Posterior cingulate gyrus (tissue), 11 donors: ENCODE results near the gene DVL2.
A peak's percentile ranks its signal among the peaks of the same experiment; 100 is the strongest.

ENCODE experiments used
- DNase-seq, 10 donors: peaks; one replicate each; pipeline versions ENCODE4 v3.0.0 to v3.0.0-alpha.2; 2020 to 2021; ENCODE audit warnings: mixed read lengths in 3 of 10
- intact Hi-C: fragments of 100-400 bp; cut with DNase I; formaldehyde crosslinking; loops from one replicate; pipeline ENCODE4 v1.15.1; 2023

The DVL2 gene

DNA sequence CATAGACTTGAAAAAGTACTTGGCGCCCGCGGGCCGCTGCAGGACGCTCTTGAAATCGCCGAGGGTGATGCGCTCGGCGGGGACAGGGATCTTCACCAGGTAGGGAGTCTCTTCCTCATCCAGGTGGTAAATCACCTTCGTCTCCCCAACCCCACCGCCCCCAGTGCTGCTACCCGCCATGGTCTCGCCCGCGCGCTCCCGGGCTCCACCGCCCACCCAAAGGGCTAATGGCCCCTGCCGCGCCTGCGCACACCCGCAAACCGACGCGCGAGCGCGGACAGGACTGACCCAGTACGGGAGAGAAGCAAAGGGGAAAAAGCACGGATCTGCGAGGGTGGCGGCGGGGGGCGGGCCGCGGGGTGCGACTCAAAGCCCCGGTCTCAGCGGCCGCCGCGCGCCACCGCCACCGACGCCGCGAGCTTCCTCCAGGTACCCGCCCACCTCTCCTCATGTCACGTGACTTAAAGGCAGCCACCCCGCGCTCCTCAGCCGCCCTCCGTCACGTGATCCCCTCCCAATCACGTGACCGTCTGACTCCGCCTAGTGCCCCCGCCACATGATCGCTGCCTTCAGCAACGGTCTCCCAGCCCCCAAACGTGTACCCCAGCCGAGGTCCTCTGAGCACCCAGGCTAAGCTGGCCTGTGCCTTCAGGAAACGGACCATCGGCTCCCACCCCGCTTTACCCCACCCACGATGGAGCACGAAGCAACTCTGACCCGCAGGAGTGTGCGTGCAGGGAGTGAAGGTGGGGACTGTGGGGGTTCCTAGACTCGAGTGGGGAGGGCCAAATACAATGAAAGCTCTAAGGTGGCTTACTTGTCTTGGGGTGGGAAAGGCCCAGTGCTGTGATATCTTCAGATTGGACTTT is at the start of gene DVL2:
DVL2 (minus strand) TSS at position 435 of the 869 bp plus-strand sequence; CDS start at position 180, 255 bp downstream.
- peak; percentile 94 to 99 (median 96) for DNase-seq
- intact Hi-C loops, result no loop called here

DNA sequence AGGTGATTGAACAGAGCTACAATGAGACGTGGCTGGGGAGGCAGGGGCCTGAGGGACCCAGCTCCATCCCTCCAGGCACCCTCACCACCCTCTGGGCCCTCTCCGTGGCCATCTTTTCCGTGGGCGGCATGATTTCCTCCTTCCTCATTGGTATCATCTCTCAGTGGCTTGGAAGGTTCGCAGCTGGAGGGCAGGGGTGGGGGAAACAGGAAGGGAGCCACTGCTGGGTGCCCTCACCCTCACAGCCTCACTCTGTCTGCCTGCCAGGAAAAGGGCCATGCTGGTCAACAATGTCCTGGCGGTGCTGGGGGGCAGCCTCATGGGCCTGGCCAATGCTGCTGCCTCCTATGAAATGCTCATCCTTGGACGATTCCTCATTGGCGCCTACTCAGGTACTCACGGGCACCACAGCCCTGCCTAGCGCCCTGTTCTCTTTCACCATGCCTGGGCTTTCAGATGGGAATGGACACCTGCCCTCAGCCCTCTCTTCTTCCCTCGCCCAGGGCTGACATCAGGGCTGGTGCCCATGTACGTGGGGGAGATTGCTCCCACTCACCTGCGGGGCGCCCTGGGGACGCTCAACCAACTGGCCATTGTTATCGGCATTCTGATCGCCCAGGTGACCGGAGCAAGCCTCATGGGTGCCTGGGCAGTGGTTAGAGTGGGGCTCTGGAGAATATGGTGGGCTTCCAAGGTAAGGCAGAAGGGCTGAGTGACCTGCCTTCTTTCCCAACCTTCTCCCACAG is 49.3 kb upstream of the DVL2 start:
- DNase-seq, result no peak
- intact Hi-C loops, result no loop called here

DNA sequence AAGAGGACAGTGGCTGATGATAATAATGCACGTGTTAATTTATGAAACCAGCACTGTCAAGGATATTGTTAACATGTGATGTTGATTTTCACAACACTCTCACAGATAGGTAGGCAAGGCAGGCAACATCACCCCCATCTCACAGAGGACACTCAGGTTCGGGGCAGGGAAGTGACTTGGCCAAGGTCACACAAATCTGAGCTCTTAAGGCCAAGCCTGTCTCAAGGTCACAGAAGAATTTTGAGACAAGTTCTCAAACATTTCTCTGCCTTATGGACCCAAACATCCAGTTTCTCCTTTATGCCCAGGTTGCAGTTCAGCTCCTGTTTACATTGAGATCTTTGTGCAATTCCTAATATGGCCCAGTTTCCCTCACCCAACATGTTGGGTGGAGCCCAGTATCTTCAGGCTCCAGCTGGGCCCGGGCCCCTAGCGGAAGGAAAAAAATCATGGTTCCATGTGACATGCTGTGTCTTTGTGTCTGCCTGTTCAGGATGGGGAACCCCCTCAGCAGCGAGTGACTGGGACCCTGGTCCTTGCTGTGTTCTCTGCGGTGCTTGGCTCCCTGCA is 48.5 kb upstream of the DVL2 start:
- intact Hi-C loops, result no loop called here
- peak in 1 of 10 donors; percentile 22 for DNase-seq

DNA sequence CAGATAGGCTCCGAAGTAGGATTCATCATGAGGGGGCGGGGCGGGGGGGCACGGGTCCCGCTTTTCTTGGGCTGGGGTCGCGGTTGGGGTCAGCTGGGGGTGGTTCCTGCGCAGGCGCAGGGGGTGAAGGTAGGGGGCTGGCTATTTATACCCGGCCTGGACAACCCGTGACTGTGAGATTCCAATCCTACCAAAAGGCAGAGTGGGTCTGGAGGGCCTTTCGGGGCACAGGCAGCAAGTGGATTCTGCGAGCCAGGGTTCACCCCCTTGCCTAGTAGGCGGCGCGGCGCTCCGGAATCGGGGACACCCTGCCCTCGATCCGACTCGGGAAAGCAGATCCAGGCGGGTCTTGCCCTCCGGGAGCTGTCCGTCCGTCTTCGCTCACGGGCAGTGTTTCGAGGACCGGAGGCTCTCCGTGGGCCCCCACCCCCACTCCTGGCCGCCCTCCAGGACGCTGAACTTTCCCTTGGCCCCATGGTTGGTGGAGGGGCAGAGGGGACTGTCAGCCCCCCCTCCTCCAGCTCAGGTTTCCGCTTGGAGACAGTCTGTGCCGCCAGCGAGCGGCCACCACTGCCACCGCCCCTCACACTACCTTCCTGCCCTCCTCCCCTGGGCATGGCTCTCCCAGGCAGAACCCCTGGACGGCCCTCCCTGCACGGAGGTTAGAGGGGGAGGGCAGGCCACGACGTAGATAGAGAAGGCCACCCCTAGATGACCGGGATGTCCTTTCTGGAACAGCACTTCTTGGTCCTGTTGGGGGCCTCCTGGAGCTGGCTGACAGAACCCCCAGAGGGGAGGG is 47.8 kb upstream of the DVL2 start:
- intact Hi-C loops, result no loop called here
- DNase-seq, result peak in 1 of 10 donors; percentile 49

GRCh38 chr17:7281074-7281952 is 47.0 kb upstream of the DVL2 start, which contains the start of gene SLC2A4:
SLC2A4 (plus strand) TSS chr17:7281718; CDS start chr17:7281935, 217 bp downstream.
- peak; percentile 39 to 93 (median 66) for DNase-seq
- intact Hi-C loops, result no loop called here

DNA sequence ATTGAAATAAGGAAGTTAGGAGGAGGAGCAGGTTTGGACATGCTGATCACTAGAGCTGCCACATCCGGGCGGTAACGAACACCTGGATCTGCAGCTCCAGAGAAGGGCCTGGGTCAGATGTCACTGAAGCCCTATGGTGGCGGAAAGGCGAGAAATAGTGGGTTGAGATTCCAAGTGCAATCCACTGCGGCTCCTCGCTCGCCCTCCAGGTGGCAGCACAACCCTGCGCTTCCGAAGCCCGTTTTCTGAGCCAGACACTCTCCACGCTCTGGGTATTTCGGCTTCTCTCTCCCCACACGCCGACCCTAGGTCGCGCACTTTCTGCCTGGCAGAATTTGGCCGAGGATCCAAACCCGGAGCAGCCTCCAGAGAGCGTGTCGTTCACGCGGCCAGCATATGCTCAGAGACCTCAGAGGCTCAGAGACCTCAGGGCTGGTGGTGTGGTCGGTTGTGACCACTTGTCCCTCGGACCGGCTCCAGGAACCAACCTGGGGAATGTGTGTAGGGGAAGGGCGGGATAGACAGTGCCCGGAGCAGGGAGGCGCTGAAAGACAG is 46.3 kb upstream of the DVL2 start:
- intact Hi-C loops, result loop anchor here (1.0 kb wide), 1 partner anchor 16 kb away; no protein-coding TSS in a partner anchor

GRCh38 chr17:7279448-7279847 is 45.1 kb upstream of the DVL2 start:
- no peak for DNase-seq
- intact Hi-C loops, result no loop called here

More for the DNA sequence above, 46.3 kb upstream of the DVL2 start:
- peak; percentile 61 to 97 (median 80) for DNase-seq

GRCh38 chr17:7266784-7267183 is 32.5 kb upstream of the DVL2 start:
- intact Hi-C loops, result no loop called here
- DNase-seq, result peak in 1 of 10 donors; percentile 51

- intact Hi-C loops, result no loop called here
- no peak for DNase-seq
Observed at GRCh38 chr17:7263801-7264078, 29.4 kb upstream of the DVL2 start.

- peak in 2 of 10 donors; percentile 25 to 61 for DNase-seq
- intact Hi-C loops, result no loop called here
Observed at GRCh38 chr17:7262935-7263800, 28.9 kb upstream of the DVL2 start.

DNA sequence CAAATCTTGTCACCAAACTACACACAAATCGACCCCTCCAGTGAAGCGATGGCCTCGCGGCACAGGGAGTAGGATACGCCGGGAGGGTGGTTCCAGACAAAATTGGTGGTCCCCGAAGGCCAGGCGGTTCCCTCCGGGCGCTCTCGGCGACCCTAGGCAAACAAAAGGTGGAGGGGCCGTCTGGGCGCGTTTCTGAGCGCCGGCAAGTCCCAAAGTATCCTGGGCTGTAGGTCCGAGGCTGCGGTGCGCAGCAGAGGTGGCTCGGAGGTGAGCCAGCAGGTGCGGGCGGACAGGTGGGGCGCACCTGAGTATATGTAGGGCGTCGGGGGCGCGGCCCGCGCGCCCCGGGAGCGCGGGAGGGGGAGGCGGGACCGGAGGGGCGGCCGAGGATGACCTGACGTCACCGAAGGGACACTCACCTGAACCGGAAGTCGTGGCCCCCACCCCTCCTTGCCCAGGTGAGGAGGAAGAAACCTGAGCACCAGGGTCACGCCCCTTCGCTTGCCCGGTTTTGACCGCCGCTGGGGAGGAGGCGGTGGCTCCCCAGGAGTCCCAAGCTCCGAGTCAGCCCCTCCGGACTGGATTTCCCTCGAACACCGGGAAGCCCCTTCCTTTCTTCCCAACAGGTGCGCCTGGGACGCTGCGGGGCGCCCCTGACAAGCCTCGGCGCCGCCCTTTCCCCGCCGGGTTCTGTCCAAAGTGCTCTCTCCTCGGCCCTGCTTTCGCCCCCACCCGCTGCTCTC is 28.0 kb upstream of the DVL2 start, which contains the start of gene CLDN7:
CLDN7 (minus strand) TSS at position 287 of the 743 bp plus-strand sequence. CDS start 435 bp downstream, outside the sequence.
- intact Hi-C loops, result no loop called here
- DNase-seq, result peak in 2 of 10 donors; percentile 66 to 73

GRCh38 chr17:7261379-7262191 is 27.3 kb upstream of the DVL2 start:
- intact Hi-C loops, result no loop called here
- DNase-seq, result peak in 2 of 10 donors; percentile 63 to 82

DNA sequence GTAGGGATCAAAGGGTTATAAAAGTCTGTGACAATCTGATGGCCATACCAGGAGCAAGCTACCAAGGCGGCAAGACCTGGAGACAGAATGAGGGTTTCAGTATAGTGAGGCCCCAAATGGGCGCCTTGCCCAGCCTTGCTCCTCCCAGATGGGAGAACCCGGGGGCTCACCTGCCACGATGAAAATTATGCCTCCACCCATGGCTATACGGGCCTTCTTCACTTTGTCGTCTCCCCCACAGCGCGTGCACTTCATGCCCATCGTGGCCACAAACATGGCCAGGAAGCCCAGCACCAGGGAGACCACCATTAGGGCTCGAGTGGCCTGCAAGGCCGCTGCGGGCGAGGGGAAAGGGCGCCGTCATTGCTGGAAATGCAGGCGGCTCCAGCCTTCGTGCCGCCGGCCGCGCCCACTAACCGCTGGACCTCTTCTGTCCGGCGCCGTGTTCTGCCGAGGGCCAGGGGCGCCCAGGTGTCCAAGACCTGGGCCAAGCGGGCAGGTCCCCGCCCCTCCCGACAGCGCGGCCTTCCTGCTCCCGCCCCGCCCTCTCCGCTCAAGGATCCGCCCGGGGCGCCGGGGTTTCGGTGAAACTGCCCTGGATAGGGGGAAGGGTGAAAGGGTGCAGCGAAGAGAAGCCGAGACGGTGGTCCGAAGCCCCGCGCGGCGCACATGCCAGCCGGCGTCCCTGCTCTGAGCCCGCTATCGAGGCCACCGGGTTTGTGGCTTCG is 26.5 kb upstream of the DVL2 start:
- intact Hi-C loops, result no loop called here

DNA sequence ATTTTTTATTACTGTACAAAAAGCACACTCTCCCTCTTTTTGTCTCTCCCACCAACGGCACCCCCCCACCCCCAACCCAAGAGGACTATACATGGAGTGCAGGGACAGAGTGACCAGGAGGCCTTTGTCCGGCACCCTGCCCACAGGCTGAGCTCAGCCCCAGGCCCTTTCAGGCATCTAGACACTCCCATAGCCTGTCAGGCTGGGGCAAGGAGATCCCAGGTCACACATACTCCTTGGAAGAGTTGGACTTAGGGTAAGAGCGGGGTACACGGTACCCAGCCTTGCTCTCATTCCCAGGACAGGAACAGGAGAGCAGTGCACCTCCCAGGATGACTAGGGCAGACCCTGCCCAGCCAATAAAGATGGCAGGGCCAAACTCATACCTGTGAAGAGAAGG is 25.8 kb upstream of the DVL2 start:
- intact Hi-C loops, result no loop called here
- peak in 2 of 10 donors; percentile 30 to 40 for DNase-seq

More for the DNA sequence above, 26.5 kb upstream of the DVL2 start:
- peak in 2 of 10 donors; percentile 61 to 62 for DNase-seq

DNA sequence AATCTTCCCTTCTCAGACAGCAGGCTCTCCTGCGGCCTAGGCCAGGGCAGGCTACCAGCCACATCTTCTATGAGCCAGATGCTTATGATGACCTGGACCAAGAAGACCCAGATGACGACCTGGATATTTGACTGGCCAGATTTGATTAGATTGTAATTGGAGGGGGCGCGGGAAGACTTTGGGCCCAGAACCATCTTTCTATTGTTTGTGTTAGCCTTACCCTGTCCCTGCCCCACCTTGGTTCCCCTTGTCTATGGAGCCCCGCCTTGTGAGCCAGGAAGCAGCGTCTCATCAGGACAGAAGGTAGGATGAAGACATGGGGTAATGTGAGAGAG is 25.2 kb upstream of the DVL2 start:
- peak in 1 of 10 donors; percentile 46 for DNase-seq
- intact Hi-C loops, result no loop called here
